HG03097 (cell line): ENCODE measurements around the gene CSGALNACT2.
"Not testable (repeated sequence)": the region's sequence is repeated elsewhere in the genome, so short reads cannot be mapped to it uniquely, and the experiment has no call there.

Experiments used
- ATAC-seq: cut with Tn5 transposase; IDR thresholded peaks from one replicate; pipeline ENCODE4 v1.9.1; 2021; ENCODE audit not compliant: unreplicated experiment, low FRiP score

Gene CSGALNACT2

DNA sequence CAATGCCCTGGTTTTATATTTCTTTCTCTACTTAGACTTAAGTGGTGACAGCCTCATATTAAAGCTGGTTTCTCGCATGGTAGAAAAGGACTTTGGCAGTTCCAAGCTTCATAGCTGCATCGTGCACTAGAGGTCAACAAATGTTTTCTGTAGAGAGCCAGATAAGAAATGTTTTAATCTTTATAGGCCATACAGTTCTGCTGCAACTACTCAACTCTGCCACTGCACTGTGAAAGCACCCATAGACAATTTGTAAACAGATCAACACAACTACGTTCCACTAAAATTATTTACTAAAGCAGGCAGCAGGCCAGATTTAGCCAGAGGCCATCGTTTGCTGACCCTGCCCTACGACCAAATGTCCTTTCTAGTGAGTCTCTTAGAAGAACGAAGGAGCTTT lies 36.7 kb downstream of the CSGALNACT2 start:
- no peak for ATAC-seq

DNA sequence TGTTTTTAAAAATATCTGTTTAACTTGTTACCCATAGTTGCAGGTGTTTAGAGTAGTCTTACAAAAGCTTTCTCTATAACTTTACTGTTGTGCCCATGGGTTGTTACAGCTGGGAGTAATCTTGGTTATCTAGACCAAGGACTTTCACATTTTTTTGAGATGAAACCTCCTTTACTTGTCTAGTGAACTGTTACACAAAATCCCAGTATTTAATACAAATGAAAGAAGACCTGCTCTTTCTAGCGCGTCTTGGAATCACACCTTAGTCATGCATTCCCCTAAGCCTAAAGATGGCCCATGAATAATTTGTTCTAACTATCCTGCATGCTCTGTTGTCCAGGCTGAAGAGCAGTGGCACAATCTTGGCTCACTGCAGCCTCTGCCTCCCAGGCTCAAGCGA lies 38.0 kb downstream of the CSGALNACT2 start:
- ATAC-seq, result no peak

- no peak for ATAC-seq
These were observed 39.4 kb downstream of the CSGALNACT2 start for GRCh38 chr10:43177595-43177994.

- ATAC-seq, result no peak
These were observed 42.9 kb downstream of the CSGALNACT2 start for GRCh38 chr10:43181146-43181545.

- not testable (repeated sequence) for ATAC-seq
These were observed 45.5 kb downstream of the CSGALNACT2 start for GRCh38 chr10:43183764-43184163.

- ATAC-seq, result no peak
These were observed 47.9 kb downstream of the CSGALNACT2 start for GRCh38 chr10:43186150-43186549.

- ATAC-seq, result no peak
These were observed 49.0 kb downstream of the CSGALNACT2 start for GRCh38 chr10:43187213-43187612.

DNA sequence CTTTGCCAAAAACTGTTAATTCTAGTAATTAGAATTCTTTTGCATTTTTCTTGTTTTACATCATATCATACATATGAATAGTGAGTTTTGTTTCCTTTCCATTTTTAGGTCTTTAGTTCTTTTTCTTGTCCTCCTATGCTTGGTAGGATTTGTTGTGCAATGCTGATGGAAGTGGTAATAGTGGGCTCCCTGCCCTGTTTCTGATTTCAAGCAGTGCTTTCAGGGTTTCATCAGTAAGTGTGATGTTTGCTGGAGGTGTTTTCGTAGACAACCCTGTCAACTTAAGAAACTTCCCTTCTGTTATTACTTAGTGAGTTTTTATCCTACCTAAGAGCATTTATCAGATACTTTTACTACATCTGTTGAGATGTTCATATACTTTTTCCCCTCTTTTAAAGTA lies 50.5 kb downstream of the CSGALNACT2 start:
- ATAC-seq, result no peak

DNA sequence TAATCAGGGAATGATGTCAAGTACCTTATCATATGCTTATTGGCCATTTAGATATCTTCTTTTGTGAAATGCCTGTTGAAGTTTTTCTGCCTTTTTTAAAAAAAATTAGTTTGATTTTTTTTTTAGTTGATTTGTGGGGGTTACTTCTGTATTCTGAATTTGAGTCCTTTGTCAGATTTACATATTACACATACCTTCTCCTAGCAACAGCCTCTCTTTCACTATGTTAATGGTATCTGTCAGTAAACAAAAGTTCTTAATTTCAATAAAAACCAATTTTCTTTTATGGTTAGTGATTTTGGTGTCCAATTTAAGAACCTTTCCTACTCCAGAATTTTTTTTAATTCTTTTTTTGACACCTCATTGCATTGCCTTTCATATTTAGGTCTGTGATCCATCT lies 52.0 kb downstream of the CSGALNACT2 start:
- no peak for ATAC-seq

DNA sequence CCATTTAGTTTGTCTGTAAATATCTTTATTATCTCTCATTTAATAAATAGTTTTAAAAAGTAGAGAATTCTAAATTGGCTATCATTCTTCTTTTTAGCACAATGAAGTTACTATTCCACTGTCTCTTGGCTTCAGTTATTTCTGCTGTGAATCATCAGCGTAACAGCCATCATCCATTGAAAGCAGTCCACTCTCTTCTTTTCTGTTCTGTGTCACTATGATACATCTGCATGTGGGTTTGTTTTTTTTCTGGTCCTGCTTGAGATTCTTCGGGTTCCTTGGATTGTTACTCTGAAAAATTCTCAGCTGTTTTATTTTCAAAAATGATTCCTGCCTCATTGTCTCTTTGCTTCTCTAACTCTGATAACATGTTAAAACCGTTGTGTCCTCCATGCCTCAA lies 52.5 kb downstream of the CSGALNACT2 start:
- ATAC-seq, result no peak

DNA sequence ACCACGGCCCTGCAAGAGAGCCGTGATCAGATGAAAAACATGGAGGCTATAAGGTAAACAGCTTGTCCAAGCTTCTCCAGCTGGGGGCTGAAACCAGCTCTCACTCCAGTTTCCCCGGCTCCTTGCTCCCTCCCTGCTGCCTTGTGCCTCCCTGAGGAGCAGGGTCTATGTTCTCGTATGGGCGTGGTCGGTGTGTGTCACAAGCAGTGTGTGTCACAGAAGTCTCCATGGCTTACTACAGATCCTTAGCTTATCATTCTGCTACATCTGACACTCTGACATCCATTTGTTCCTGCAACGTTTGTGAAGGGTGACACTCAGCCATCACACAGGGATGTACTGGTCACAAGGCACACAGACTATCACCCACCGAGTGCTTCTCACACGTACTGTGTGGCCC lies 54.6 kb downstream of the CSGALNACT2 start:
- no peak for ATAC-seq

DNA sequence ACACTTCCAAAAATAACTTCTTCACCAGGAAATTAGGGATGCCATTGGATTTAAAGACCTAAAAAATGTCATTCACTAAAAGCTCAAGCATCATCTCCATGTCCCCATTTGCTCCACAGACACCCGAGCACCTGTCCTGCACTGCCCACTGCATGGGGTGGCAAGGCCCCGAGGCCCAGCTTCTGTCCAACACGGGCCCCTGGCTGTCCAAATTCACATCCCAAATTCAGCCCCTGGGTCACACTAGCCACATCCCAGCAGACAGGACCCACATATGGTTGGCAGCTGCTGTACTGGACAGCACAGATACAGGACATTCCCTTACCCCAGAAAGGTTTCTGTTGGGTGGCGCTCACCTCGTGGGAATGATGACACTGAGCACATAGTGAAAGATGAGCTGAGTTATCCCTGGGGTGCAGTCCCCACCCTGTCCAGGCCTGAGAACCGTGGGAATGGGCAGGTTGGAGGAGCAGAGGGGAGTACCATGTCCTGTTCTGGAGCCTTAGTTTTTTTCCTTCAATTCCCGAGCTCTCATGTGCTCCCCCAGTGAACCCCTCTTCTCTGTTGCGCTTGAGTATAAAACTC lies 55.3 kb downstream of the CSGALNACT2 start:
- no peak for ATAC-seq

DNA sequence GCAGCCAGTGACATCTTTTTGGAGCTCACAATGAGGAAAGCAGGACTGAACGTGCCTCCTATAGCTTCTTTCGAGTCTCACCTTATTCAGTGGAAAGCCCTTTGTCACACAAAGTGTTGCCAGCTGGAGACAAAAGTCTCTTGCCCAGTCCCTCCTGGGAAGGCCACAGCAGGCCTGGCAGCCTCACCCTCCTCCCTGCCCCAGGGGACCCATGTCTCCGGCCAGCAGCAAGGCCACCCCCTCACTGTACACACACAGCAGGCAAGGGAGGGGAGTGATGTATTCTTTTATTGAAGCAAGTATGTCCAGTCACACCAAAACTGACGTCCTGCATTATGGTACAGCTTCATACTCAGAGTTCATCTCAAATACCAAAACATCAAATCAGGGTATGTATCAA lies 56.0 kb downstream of the CSGALNACT2 start:
- no peak for ATAC-seq

DNA sequence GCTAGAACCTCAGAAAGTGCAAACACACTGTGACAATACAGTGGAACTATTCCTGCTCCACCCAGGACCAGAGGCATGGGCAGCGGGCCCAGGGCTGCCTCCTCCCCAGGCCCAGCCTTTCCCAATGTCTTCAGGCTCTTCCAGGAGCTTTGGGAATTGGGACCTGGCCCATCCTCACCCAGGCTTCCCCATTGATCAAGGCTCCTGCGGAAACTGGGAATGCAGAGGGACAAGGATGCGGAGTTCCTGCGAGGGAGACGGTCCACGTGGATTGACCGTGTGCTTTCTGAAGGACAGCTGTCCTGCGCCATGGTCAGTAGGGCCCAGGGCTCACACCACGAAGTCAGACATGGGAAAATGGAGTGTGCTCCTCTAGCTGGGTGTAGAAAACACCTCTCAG lies 56.6 kb downstream of the CSGALNACT2 start:
- no peak for ATAC-seq

DNA sequence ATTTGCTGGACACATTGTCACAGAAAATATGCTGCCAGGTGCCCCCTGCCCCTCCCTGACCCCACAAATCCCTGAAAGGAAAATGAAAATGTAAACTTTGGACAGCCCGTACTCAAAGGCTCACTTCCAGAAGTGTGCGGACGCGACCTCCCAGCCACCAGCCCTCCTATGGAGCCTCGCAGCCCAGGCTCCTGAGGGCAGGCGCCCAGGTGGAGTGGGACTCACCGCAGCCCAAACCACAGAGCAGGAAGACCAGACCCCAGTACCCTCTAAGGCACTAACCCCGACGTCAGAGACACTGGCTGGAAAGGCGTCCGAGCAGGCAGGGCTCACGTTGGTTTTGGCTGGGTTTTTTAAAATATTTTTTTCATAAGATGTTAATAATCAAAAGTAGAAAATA lies 57.3 kb downstream of the CSGALNACT2 start:
- no peak for ATAC-seq

- no peak for ATAC-seq
These were observed 58.1 kb downstream of the CSGALNACT2 start for GRCh38 chr10:43196131-43196980.

DNA sequence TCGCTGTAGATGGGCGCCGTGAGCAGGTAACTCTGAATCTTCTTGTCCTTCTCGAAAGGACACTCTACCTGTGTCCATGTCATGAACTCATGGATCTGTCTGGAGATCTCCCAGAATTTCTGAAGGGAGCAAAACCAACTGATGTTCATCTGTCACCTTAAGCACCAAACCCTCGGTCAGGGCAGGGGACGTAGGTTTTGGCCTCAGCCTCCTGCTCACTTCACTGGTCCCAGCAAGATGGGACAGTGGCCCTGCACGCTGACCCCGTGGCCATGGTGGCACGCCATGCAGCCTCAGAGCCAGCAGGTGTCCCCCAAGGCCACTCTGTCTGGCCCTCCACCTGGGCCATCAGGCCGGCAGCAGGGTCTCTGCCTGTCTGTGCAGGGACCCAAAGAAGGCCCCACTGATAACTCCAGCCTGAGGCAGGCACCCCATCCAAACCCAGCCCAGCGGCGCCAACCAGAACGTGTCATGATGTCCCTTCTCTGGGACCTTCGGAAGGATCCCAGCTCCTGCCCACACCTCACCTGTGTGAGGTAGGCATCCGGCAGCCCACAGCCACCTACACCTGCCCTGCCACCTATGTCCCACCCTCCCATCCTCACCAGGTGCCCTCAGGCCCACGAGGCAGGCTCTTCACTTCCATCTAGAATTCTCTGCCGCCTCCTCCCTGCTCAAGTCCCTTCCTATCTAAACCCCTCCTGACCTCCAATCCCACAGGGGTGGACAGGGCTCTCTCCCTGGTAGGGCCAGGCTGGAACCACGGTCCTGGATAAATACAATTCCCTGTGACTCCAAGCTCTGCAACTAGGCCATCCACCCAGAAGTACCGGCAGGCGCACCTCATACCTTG lies 59.0 kb downstream of the CSGALNACT2 start:
- no peak for ATAC-seq

DNA sequence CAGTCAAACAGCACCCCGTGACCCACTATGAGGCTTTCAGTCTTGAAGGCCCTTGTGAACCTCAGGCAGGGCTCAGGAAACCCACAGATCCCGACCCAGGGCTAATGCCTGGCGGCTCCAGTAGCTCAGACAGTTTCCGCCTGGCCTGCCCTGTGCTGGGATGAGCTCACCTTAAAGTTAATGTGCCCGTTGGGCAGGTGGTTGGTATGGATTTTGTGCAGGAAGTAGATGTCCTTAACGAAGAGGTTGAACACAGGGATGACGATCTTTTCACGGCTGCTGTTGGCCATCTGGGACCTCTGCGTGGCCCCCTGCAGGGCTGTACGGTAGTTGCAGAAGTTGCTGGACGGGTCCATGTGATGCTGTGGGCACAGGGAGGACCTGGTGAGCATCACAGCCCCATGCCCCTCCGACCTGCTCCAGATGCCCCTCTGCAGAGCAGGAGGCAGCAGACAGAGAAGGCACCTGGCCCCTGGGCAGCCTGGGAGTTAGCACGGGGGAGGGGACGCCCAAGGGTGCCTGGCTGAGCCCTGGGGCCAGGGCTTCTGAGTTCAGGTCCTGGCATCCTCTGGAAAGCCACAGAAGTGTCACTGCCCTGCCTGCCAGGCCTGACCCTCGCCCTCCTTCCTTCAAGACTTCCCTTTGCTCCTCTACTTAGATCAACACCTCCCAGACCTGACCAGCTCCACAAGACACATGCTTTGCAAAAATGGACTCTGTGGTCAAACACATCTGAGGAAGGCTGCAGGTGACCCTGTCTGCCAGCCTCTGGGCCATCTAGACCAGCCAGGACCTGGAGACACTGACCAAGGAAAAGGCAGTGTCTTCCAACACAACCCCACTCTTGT lies 59.8 kb downstream of the CSGALNACT2 start:
- ATAC-seq, result no peak

GRCh38 chr10:43198682-43199005 lies 60.4 kb downstream of the CSGALNACT2 start:
- ATAC-seq, result no peak

DNA sequence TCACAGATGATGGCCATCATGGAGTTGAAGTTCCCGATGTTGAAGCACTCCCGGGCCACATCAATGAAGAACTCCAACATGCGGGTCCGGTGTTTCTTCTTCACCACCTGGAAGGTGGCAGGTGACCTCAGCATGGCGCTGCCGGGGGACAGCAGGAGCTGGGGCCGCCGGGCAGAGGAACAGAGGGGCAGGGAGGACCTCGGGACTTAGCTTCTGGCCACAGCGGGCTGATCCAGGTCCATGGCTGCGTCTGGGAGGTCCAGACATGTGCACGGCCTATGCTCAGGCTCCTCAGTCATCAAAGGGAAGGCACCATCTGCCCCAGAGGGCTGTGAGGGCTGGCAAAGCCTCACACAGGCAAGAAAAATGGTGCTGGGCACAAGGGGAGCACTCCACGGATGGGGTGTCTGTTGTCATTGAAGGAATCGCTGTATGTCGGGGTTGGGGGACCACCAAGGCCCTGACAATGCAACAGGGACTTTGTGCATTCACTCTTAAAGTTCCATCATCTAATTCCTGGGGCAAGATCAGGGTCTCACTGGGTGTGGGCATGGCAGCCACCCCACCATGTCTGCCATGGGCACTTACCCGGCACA lies 60.9 kb downstream of the CSGALNACT2 start:
- no peak for ATAC-seq
